ENCODE results near the gene UNC5B. TPM values are rescaled to one million over a fixed set of nuclear protein-coding genes. Genes with fewer than 3 reads are reported as not detected.

Gene UNC5B
- total RNA-seq, 4 donors from 2014 or later: 5.3 to 26.6 (median 17.7) TPM

DNA sequence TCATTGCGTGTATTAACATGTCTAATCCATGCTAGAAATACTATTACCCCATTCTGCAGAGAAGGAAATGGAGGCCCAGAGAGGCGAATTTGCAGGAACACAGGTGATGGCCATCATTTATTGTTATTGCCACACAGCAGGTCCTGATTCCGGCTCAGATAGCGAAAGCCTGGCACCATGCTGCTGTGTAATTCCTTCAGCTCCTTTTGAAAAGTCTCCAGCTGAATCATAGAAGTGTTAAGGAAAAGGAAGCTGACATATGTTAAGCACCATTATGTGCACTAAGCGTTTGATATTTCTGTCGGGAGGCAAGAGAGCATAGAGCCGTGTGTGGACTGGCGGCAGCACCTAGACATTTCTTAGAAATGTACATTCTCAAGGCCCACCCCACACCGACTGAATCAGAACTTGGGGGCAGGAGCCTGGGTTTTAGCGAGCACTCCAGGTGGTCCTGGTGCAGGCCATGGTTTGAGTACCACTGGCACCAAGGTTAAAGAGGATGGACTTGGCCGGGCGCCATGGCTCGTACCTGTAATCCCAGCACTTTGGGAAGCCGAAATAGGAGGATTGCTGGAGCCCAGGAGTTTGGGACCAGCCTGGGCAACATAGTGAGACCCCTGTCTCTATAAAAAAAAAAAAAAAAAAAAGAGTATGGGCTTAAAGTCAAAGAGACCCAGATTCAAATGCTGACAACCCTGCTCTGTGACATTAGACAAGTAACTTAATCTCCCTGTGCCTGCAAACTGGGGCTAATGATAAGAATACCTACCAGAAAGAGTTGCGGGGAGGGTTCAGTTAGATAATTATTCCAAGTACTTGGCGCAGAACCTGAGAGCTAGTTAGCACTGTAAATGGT, 52.2 kb downstream of the UNC5B start:
- Histone ChIP-seq H3K36me3 (no peaks in the 10 kb centered on the region), H3K4me3 (no peak overlapping the region), H3K27me3 (no peaks in the 10 kb centered on the region), H3K9me3 (no peaks in the 10 kb centered on the region), H3K4me1 (peaks cover 7 to 9% of the 10 kb centered on the region in 2 donors), H3K27ac (peak overlapping the region in 1 of 2 donors; percentile 87)
- TF ChIP-seq, protein P1, sequence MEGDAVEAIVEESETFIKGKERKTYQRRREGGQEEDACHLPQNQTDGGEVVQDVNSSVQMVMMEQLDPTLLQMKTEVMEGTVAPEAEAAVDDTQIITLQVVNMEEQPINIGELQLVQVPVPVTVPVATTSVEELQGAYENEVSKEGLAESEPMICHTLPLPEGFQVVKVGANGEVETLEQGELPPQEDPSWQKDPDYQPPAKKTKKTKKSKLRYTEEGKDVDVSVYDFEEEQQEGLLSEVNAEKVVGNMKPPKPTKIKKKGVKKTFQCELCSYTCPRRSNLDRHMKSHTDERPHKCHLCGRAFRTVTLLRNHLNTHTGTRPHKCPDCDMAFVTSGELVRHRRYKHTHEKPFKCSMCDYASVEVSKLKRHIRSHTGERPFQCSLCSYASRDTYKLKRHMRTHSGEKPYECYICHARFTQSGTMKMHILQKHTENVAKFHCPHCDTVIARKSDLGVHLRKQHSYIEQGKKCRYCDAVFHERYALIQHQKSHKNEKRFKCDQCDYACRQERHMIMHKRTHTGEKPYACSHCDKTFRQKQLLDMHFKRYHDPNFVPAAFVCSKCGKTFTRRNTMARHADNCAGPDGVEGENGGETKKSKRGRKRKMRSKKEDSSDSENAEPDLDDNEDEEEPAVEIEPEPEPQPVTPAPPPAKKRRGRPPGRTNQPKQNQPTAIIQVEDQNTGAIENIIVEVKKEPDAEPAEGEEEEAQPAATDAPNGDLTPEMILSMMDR (IDR thresholded peaks at IDR 0.05): no peak
- no peak for TF ChIP-seq POLR2A (IDR thresholded peaks at IDR 0.05)
- no peak for DNase-seq
- intact Hi-C loops (cut with DNase I; ENCODE audit: low total_unique reads): loop anchor here (10.0 kb wide), 1 partner anchor 50 kb away; the partner anchor contains the start of gene UNC5B

DNA sequence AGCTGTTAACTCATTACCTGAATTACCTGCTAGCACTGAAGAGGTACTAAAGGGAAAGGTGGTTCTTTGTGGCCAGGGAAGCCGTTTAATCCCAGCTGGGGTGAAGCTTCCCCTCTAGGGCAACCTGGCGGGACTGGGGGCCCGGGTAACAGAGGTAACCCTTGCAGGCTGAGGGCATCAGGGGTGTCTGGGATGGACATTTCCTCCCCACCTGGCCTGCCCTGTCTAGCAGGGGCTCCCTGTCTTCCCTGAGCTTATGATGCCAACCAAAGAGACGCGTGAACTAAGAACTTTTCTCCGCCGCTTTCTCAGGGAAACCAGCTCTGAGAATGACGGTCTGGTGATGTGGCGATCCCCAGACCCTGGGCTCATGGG, 52.8 kb downstream of the UNC5B start:
- H3K27ac ChIP-seq: peak overlapping the region in 1 of 2 donors; percentile 78
- intact Hi-C loops (cut with DNase I; ENCODE audit: low total_unique reads): loop anchor here (10.0 kb wide), 1 partner anchor 50 kb away; the partner anchor contains the start of gene UNC5B
- H3K36me3 ChIP-seq: no peaks in the 10 kb centered on the region
- H3K4me3 ChIP-seq: no peak overlapping the region
- DNase-seq: no peak
- no peaks in the 10 kb centered on the region for H3K27me3 ChIP-seq
- peaks cover 1 to 3% of the 10 kb centered on the region in 2 donors for H3K4me1 ChIP-seq
- no peak for TF ChIP-seq POLR2A (IDR thresholded peaks at IDR 0.05)
- TF ChIP-seq, protein P1 (IDR thresholded peaks at IDR 0.05): no peak
- H3K9me3 ChIP-seq: no peaks in the 10 kb centered on the region

DNA sequence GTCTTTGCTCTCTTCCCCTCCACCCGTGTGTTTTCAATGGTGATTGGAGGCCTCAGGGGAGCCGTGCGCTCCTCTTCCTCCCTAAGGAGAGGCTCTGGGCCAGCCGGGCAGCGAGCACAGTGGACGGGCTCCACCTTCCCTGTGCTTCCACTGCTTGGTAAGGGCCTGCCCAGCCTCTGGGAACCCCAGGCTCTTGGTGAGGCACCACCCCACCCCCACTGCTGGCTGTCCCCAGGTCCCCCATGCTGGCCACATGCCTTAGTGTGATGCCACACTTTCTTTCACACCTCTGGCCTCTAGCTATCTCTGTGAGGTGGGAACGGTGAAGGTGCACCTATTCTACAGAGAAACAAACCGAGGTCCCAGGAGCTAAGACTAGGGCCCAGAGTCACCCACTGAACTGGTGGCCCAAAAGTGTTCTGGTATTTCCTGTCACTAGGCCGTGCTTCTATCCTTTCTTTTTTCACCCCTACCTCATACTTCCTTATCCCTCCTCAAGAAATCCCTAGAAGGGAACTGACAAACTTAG, 53.3 kb downstream of the UNC5B start:
- intact Hi-C loops (cut with DNase I; ENCODE audit: low total_unique reads): loop anchor here (10.0 kb wide), 1 partner anchor 51 kb away; the partner anchor contains the start of gene UNC5B
- H3K4me3 ChIP-seq: no peak overlapping the region
- peak overlapping the region; percentile 52 to 78 for H3K27ac ChIP-seq
- no peak for TF ChIP-seq POLR2A (IDR thresholded peaks at IDR 0.05)
- TF ChIP-seq, protein P1 (IDR thresholded peaks at IDR 0.05): no peak
- H3K36me3 ChIP-seq: no peaks in the 10 kb centered on the region
- DNase-seq: no peak
- H3K27me3 ChIP-seq: no peaks in the 10 kb centered on the region
- H3K9me3 ChIP-seq: no peaks in the 10 kb centered on the region
- no peaks in the 10 kb centered on the region for H3K4me1 ChIP-seq

DNA sequence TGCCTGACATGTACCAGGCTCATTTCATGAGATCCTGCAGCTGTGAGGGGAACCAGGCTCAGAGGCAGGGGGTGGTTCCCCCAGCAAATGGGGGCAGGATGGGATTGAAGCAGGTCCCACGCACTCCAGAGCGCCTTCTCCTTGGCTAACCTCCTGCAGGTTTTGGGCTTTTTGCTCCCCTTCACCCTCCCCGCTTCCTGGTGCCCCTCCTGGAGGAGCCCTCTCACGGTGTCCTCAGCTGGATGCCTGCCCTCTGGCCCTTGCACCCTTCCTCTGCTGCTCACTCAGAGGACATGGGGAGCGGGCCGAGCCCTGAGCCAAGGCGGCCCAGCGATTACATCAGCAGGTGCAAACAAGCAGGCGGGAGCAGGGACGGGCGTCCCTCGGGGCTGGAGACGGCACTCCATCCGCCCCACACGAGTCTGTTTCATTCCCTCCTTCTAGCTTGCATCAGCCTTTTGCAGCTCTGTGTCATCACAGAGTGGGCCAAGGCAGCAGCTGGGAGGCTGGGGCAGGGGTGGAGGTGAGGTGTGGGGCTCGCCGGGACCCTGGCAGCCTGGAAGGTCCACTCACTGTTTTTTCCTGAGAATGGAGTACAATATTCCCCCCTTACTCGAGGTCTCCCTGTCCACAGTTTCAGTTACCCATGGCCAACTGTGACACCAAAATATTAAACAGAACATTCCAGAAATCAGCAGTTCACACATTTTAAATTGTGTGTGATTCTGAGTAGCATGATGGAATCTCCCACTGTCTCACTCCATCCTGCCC, 54.0 kb downstream of the UNC5B start:
- Histone ChIP-seq H3K27me3 (no peaks in the 10 kb centered on the region), H3K36me3 (no peaks in the 10 kb centered on the region), H3K27ac (peak overlapping the region; percentile 52 to 78), H3K4me1 (no peaks in the 10 kb centered on the region), H3K4me3 (no peak overlapping the region), H3K9me3 (no peaks in the 10 kb centered on the region)
- no peak for TF ChIP-seq POLR2A (IDR thresholded peaks at IDR 0.05)
- TF ChIP-seq, protein P1 (IDR thresholded peaks at IDR 0.05): peak in 1 of 4 experiments; percentile 19
- intact Hi-C loops (cut with DNase I; ENCODE audit: low total_unique reads): loop anchor here (10.0 kb wide), 1 partner anchor 52 kb away; the partner anchor contains the start of gene UNC5B
- peak; percentile 84 for DNase-seq
